ENCODE results near the gene HOXC11. TPM values are rescaled to one million over a fixed set of nuclear protein-coding genes. Genes with fewer than 3 reads are reported as not detected.

The HOXC11 gene
- total RNA-seq, 1 donor from 2014 or later: not detected

- Mint-ChIP-seq H3K9me3 (no peaks in the 10 kb centered on the region), H3K4me3 (no peak overlapping the region)
These were observed 24.0 kb upstream of the HOXC11 start for GRCh38 chr12:53948650-53949593.

GRCh38 chr12:53949631-53950436 lies 23.1 kb upstream of the HOXC11 start:
- Mint-ChIP-seq H3K27me3 (ENCODE audit: insufficient read depth) (peaks cover 91% of the 10 kb centered on the region), H3K36me3 (ENCODE audit: low read depth) (no peaks in the 10 kb centered on the region)
- intact Hi-C loops (cut with micrococcal nuclease): loop anchor here (5.0 to 10.0 kb wide), 2 partner anchors 102 to 255 kb away; partner anchors contain the start of gene HOXC4

More at GRCh38 chr12:53948650-53949593, 24.0 kb upstream of the HOXC11 start:
- H3K27ac Mint-ChIP-seq: no peak overlapping the region
- intact Hi-C loops (cut with micrococcal nuclease): loop anchor here (10.0 kb wide), 1 partner anchor 254 kb away; no protein-coding TSS in a partner anchor
- no peak for DNase-seq (ENCODE audit: low spot score)
- no peaks in the 10 kb centered on the region for H3K4me1 Mint-ChIP-seq (ENCODE audit: low read depth)
- peaks cover 93% of the 10 kb centered on the region for H3K27me3 Mint-ChIP-seq (ENCODE audit: insufficient read depth)
- H3K36me3 Mint-ChIP-seq (ENCODE audit: low read depth): no peaks in the 10 kb centered on the region

GRCh38 chr12:53950437-53950773 lies 22.5 kb upstream of the HOXC11 start:
- H3K4me3 Mint-ChIP-seq: no peak overlapping the region
- H3K36me3 Mint-ChIP-seq (ENCODE audit: low read depth): no peaks in the 10 kb centered on the region
- H3K9me3 Mint-ChIP-seq: no peaks in the 10 kb centered on the region
- H3K4me1 Mint-ChIP-seq (ENCODE audit: low read depth): no peaks in the 10 kb centered on the region
- peak overlapping the region; percentile 29 for H3K27ac Mint-ChIP-seq
- H3K27me3 Mint-ChIP-seq (ENCODE audit: insufficient read depth): peaks cover 88% of the 10 kb centered on the region
- intact Hi-C loops (cut with micrococcal nuclease): loop anchor here (5.0 kb wide), 1 partner anchor 102 kb away; the partner anchor contains the start of gene HOXC4
- no peak for DNase-seq (ENCODE audit: low spot score)

More at GRCh38 chr12:53949631-53950436, 23.1 kb upstream of the HOXC11 start:
- no peaks in the 10 kb centered on the region for H3K4me1 Mint-ChIP-seq (ENCODE audit: low read depth)
- no peak overlapping the region for H3K4me3 Mint-ChIP-seq
- H3K27ac Mint-ChIP-seq: no peak overlapping the region
- no peaks in the 10 kb centered on the region for H3K9me3 Mint-ChIP-seq
- no peak for DNase-seq (ENCODE audit: low spot score)

- intact Hi-C loops (cut with micrococcal nuclease): loop anchor here (5.0 kb wide), 1 partner anchor 101 kb away; the partner anchor contains the start of gene HOXC4
- no peak for DNase-seq (ENCODE audit: low spot score)
- no peak overlapping the region for H3K4me3 Mint-ChIP-seq
- no peaks in the 10 kb centered on the region for H3K9me3 Mint-ChIP-seq
- no peaks in the 10 kb centered on the region for H3K4me1 Mint-ChIP-seq (ENCODE audit: low read depth)
- H3K36me3 Mint-ChIP-seq (ENCODE audit: low read depth): no peaks in the 10 kb centered on the region
- H3K27me3 Mint-ChIP-seq (ENCODE audit: insufficient read depth): peaks cover 88% of the 10 kb centered on the region
- peak overlapping the region; percentile 52 for H3K27ac Mint-ChIP-seq
These were observed 21.9 kb upstream of the HOXC11 start for GRCh38 chr12:53950789-53951576.

- no peak for DNase-seq (ENCODE audit: low spot score)
- H3K27me3 Mint-ChIP-seq (ENCODE audit: insufficient read depth): peaks cover 88% of the 10 kb centered on the region
- H3K9me3 Mint-ChIP-seq: no peaks in the 10 kb centered on the region
- H3K36me3 Mint-ChIP-seq (ENCODE audit: low read depth): no peaks in the 10 kb centered on the region
- intact Hi-C loops (cut with micrococcal nuclease): loop anchor here (2.0 to 5.0 kb wide), 2 partner anchors 15 to 101 kb away; partner anchors contain the start of gene HOXC4
- no peak overlapping the region for H3K4me3 Mint-ChIP-seq
- H3K4me1 Mint-ChIP-seq (ENCODE audit: low read depth): no peaks in the 10 kb centered on the region
- H3K27ac Mint-ChIP-seq: peak overlapping the region; percentile 52
These were observed 21.2 kb upstream of the HOXC11 start for GRCh38 chr12:53951577-53952334.

GRCh38 chr12:53952335-53952694 lies 20.6 kb upstream of the HOXC11 start:
- no peak for DNase-seq (ENCODE audit: low spot score)
- Mint-ChIP-seq H3K27ac (no peak overlapping the region), H3K4me3 (no peak overlapping the region), H3K4me1 (ENCODE audit: low read depth) (no peaks in the 10 kb centered on the region), H3K9me3 (no peaks in the 10 kb centered on the region), H3K36me3 (ENCODE audit: low read depth) (no peaks in the 10 kb centered on the region), H3K27me3 (ENCODE audit: insufficient read depth) (peaks cover 89% of the 10 kb centered on the region)
- intact Hi-C loops (cut with micrococcal nuclease): loop anchor here (2.0 to 5.0 kb wide), 2 partner anchors 16 to 100 kb away; partner anchors contain the start of gene HOXC4

GRCh38 chr12:53952871-53953734 lies 19.8 kb upstream of the HOXC11 start:
- no peaks in the 10 kb centered on the region for H3K36me3 Mint-ChIP-seq (ENCODE audit: low read depth)
- H3K4me3 Mint-ChIP-seq: no peak overlapping the region
- peak overlapping the region; percentile 44 for H3K27ac Mint-ChIP-seq
- intact Hi-C loops (cut with micrococcal nuclease): loop anchor here (2.0 to 5.0 kb wide), 2 partner anchors 16 to 99 kb away; partner anchors contain the start of gene HOXC4
- H3K4me1 Mint-ChIP-seq (ENCODE audit: low read depth): no peaks in the 10 kb centered on the region
- peaks cover 88% of the 10 kb centered on the region for H3K27me3 Mint-ChIP-seq (ENCODE audit: insufficient read depth)
- H3K9me3 Mint-ChIP-seq: no peaks in the 10 kb centered on the region
- DNase-seq (ENCODE audit: low spot score): no peak

- intact Hi-C loops (cut with micrococcal nuclease): loop anchor here (2.0 to 5.0 kb wide), 2 partner anchors 17 to 98 kb away; partner anchors contain the start of gene HOXC4
- no peak for DNase-seq (ENCODE audit: low spot score)
- Mint-ChIP-seq H3K36me3 (ENCODE audit: low read depth) (no peaks in the 10 kb centered on the region), H3K27ac (peak overlapping the region; percentile 48), H3K4me1 (ENCODE audit: low read depth) (no peaks in the 10 kb centered on the region), H3K9me3 (no peaks in the 10 kb centered on the region), H3K27me3 (ENCODE audit: insufficient read depth) (peaks cover 87% of the 10 kb centered on the region), H3K4me3 (no peak overlapping the region)
These were observed 18.9 kb upstream of the HOXC11 start for GRCh38 chr12:53953831-53954693.

GRCh38 chr12:53954694-53955035 lies 18.3 kb upstream of the HOXC11 start, which contains the start of gene HOXC12:
HOXC12 (plus strand) TSS chr12:53954903; CDS start chr12:53954930, 27 bp downstream.
- Mint-ChIP-seq H3K36me3 (ENCODE audit: low read depth) (no peaks in the 10 kb centered on the region), H3K4me3 (no peak within 1 kb of the TSS), H3K27me3 (ENCODE audit: insufficient read depth) (peaks cover 87% of the 10 kb centered on the region), H3K9me3 (no peaks in the 10 kb centered on the region), H3K27ac (peak within 1 kb of the TSS; percentile 48), H3K4me1 (ENCODE audit: low read depth) (no peaks in the 10 kb centered on the region)
- intact Hi-C loops (cut with micrococcal nuclease): loop anchor here (5.0 kb wide), 1 partner anchor 98 kb away; the partner anchor contains the start of gene HOXC4
- no peak for DNase-seq (ENCODE audit: low spot score)

GRCh38 chr12:53955036-53955775 lies 17.7 kb upstream of the HOXC11 start:
- intact Hi-C loops (cut with micrococcal nuclease): no loop called here
- DNase-seq (ENCODE audit: low spot score): no peak
- Mint-ChIP-seq H3K36me3 (ENCODE audit: low read depth) (no peaks in the 10 kb centered on the region), H3K9me3 (no peaks in the 10 kb centered on the region), H3K4me3 (no peak overlapping the region), H3K4me1 (ENCODE audit: low read depth) (no peaks in the 10 kb centered on the region), H3K27me3 (ENCODE audit: insufficient read depth) (peaks cover 87% of the 10 kb centered on the region), H3K27ac (no peak overlapping the region)

Measured in activated T-helper 1 cell treated with anti-CD3 and anti-CD28 coated beads, Interleukin-12 subunit alpha, Interleukin-12 subunit beta, Interleukin-2, Interleukin-4 antibody, amounts not matched to agents 30 ng/mL and 10 ng/mL and 1 ng/mL, durations not matched to agents 14 hours and 24 hours and 36 hours (primary cell).